Skin of body (tissue), 2 donors: Measurements from ENCODE around the gene SREBF2. TPM values are rescaled to one million over a fixed set of nuclear protein-coding genes. Genes with fewer than 3 reads are reported as not detected.
"Not testable (repeated sequence)": the region's sequence is repeated elsewhere in the genome, so short reads cannot be mapped to it uniquely, and the experiment has no call there.

Experiments used
- DNase-seq: peaks from one replicate; lab custom pipeline; 2025; lab: John Stamatoyannopoulos, UW
- total RNA-seq: library from RNA; depleted of rRNA; stranded (reverse); fragments of >200 nt; gene quantifications from one replicate; pipeline ENCODE4 v1.2.3, GENCODE V29; 2014

The SREBF2 gene
- total RNA-seq, 1 donor from 2014 or later: 49.7 TPM

DNA sequence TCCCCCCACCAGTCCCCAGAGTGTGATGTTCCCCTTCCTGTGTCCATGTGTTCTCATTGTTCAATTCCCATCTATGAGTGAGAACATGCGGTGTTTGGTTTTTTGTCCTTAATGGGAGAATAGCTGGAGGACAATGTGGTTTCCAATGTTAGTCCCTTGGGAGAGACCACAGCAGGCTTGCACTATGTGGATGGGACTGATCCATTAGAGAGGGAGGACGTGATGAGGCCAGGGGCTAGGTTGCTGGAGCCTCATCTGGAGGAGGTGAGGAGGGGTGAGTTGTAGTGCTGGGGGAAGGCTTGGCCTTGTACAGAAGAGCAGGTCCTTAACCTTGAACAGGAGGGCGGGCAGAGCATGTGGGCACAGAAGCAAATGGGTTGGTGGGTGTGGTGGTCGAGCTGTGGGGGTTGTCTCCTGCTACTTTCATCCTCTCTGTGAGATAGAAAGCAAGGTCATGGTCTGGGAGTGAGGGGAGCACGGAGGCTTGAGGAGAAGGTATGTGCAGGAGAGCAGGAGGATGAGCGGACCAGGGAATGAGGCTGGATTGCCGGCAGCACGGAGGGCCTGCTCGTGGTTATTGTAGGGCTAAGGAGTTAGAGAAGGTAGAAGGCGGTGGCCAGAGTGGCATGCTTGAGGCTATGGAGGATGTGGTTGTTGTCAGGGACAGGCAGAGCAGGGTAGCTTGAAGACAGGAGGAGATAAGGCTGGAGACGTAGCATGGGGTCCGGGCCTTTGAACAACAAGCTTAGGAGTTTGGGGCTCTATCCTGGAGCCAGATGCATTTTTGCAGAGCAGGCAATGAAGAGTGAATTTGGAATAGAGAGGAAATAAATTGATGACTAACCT lies 11.2 kb upstream of the SREBF2 start:
- no peak for DNase-seq

DNA sequence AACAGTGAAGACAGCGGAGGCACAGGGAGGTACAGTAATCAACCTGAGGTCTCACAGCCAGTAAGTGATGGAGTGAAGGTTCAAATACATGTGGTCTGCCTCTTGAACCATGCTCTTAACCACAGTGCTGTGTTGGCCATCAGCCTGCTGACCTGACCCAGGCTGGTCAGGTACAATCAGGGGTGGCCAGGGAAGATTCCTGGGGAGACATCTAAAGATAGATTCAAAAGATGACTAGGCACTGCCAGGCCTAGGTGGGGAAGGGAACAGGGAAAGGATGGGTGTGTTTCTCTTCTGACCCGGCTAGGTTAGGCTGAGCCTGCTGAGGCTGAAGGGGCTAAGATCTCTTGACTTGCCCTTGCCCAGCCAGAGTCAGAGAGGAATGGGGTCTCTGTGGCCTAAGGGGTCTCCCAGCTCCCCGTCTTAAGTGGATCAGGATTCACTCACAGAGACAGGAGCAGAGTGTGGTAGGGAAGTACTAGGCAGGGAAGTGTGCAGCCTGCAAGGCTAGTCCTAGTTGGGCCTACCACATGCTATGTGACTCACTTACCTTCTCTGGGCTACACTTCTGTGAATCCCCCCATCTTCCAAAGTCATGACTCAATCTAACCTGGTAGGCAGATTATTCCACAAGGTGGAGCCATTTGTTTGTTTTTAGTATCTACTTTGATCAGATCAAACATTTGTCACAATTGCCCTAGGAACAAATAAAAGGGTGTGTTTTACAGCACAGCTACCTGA lies 10.4 kb upstream of the SREBF2 start:
- DNase-seq: no peak

DNA sequence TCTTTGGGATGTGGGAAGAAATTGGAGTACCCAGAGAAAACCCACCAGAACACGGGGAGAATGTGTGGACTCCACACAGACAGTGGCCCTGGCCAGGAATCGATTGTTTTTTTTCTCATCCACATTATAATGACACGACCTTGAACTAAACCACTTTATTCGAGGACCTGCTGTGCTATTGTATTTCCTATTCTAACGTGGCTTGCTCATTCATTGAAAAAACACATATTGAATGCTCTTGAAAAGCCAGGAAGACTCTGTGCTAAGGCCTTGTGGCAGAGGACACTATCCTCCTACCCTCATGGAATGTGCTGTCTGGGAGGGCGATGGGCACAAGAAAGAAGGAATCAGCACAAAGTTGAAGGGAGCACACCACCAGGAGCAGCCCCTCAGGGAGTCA lies 9.1 kb upstream of the SREBF2 start:
- DNase-seq: no peak

DNA sequence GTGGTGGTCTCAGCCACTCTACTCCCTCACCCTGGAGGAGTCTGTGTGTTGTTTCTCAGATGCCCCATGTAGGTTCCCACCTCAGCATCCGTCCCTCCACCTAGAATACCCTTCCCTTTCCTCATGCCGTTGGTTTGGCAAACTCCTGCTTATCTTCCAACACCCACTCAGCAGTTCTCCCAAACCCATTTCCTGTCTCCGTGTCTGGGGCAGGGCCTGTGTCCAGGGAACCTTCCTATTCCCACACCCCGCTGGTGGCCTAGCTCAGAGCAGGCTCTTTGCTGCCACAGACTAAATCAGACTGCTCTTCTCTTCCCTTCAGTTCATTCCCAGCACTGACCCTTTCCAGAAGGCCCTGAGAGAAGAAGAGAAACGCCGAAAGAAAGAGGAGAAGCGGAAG lies 7.5 kb upstream of the SREBF2 start:
- no peak for DNase-seq

DNA sequence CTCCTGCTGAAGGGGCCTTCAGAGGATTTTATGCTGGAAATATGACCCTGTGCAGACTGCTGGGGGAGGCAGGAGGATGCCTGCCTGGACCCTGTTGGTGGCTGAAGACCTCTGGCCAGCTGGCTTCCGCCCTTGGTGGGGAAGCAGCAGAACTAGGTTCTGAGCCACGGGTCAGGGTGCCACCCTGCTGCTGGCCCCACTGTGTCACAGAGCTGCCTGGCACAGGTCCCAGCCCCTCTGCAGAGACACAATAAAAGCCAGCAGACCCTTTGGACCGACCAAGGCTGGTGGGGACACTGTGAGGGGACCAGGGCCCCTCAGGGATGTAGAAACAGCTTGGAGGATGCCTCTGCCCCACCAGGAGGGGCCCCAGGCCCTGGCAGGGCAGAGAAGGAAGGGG lies 6.9 kb upstream of the SREBF2 start:
- no peak for DNase-seq

DNA sequence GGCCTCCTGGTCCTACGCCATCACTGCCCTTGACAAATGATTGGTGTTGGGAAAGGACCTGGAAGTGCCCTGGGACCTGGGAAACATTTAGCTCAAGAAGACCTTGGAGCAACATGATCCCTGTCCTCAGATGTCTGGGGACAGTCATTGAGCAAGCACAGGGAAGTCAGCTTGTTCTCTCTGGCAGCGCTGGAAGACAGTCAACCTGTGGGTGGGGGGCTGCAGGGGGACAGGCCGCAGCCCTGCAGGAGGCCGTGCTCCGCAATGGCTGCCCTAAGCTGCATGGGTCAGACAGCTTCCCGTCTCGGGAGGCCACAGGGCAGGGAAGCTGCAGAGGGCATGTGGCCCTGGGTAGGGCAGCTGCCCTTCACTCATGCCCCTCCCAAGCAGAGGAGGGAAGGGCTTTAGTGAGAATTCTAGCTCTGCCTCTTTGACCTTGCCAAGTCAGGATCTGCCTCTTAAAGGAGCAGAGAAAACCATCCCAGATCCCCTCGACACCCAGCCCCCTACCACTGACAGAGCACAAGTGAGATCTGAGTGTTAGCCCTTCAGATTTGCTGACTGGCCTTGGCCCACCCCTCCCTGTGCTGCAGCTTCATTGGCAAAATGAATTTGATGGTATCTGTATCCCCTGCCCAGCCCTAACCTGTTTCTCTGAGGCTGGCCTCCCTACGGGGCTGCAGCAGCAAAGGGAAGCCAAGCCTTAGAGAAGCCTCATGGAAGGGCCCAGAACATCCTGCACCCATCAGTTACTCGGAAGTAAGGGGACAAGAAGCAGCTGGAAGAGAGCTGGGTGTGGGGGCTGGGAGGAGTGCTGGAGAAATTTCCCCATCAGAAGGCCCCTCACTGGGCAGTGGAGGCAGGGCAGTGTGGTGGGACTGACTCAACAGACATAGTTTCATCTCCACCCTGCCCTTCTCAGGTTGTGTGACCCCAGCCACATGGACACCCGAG lies 6.2 kb upstream of the SREBF2 start:
- DNase-seq: no peak

DNA sequence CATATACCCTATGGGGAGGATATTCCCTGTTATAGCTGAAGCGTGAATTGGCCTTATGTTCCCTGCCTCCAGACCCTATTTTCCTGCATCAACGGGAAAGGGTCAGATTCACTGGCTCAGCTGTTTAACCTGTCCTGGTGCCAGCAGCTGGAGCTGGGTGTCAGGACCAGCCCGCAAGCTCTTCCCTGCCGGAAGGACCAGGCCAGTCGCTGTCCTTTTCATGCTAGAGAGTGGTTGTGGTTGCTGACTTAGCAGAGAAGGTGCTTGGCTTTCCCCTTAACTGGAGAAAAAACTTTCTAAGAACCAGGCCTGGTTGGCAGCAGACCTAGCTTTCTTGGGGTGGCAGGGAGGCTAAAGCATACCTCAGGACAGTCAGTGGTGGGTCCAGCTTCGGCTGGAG lies 5.2 kb upstream of the SREBF2 start:
- DNase-seq: no peak

DNA sequence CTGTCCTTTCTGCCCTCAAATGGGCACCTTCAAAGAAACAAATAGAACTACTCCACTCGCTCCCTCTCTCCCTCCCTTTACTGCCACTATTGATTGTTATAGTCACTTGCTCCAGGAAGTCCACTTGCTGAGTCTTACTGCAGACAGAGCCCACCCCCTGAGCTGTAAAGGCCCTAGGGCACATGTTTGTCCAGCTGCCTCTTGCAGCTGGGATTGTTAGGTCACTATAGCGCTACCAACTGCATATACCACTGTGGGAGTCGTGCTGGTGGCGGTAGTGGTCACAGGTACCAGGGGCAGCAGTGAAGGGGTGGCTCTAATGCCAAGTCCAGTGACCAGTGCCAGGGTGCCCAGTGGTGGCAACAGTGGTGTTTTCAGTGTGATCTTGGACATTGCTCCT lies 4.4 kb upstream of the SREBF2 start:
- DNase-seq: no peak

DNA sequence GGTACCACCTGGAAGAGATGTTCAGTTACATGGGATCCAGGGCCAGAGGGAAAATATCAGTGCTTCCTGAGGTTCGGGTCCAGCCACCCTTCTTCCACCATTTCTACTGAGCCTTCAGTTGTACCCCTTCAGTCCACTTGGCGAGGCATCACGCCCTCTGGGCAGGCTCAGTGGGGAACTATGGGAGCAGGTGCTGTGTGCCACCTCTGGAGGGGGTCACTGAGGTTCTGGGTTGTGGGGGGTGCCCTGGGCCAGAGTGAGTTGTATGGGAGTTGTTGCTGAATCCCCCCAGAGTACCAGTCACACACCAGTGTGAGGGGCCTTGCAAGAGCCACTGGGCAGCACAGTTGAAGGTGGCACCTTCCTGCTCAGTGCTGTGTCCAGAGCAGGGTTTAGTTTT lies 2.7 kb upstream of the SREBF2 start:
- no peak for DNase-seq

DNA sequence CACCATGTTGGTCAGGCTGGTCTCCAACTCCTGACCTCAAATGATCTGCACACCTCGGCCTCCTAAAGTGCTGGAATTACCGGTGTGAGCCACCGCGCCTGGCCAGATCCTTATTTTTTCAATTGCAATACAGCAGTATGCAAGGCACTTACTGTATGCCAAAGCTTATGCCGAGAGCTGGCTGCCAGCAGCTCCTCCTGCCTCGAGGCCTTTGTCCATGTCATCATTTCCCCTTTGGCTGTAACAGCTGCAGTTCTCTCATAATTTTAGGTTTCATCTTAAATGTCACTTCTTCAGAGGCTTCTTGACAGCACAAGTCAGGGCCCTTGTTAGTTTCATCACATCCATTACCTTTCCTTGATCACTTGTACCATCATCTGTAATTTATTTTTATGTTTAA lies 1.5 kb upstream of the SREBF2 start:
- no peak for DNase-seq

DNA sequence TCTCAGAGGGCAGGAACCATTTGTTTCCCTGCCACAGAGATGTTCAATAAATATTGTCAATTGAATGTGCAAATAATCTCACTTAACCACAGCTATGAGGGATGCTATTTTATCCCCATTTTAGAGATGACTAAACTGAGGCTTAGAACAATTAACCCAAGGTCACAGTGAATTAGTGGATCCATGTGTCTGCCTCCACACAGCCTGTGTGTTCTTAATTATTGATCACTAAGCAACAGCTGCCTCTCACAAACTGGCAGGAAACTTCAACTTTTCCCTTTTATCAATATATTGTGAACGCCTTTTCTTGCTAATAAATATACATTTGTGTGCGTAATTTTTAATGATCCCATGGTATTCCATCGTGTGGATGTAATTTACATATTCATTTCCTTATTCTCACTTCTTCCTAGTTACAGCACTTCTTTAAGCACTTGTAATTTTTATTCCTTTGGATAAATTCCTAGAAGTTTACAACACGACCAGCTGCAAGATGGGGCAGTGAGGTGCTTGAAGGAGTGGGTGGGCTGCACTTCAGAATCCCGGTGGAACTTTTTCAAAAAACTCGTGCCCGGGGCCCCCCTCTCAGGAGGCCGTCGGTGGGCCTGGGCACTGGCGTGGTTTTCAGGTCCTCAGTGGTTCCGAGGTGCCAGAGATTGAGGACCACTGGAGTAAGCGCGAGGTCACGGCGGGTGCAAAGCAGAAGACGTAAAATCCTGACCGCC lies 915 bp upstream of the SREBF2 start:
- peak; percentile 48 for DNase-seq

DNA sequence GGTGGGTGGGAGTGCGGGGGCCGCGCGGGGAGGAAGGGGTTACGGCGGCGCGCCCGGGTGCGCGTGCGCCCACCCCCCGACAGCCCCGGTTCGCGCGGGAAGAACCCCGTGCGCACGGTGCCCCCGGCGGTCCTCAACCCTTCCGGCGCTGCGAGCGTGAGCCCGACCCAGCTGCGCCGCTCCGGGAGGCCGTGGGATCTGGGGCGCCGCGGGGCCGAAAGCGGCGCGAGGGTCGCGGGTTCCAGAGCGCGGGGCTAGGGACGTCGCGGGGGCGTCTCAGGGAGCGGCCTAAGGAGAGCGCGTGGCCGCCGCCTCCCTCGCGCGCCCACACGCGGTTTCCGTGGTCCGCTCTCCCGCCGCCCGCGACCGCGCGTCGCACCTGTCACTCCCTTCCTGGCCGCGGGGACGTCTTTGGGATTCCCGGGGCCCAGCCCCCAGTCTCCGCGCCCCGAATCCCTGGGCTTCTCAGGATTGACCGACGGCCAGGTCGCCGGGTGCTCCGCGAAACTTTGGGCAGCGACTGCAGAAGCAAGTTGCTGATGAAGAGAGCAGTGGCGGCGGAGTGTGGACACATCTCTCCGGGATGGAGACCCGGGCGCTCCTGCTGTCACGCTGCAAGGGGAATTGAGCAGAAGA lies 582 bp downstream of the SREBF2 start:
- DNase-seq: no peak

DNA sequence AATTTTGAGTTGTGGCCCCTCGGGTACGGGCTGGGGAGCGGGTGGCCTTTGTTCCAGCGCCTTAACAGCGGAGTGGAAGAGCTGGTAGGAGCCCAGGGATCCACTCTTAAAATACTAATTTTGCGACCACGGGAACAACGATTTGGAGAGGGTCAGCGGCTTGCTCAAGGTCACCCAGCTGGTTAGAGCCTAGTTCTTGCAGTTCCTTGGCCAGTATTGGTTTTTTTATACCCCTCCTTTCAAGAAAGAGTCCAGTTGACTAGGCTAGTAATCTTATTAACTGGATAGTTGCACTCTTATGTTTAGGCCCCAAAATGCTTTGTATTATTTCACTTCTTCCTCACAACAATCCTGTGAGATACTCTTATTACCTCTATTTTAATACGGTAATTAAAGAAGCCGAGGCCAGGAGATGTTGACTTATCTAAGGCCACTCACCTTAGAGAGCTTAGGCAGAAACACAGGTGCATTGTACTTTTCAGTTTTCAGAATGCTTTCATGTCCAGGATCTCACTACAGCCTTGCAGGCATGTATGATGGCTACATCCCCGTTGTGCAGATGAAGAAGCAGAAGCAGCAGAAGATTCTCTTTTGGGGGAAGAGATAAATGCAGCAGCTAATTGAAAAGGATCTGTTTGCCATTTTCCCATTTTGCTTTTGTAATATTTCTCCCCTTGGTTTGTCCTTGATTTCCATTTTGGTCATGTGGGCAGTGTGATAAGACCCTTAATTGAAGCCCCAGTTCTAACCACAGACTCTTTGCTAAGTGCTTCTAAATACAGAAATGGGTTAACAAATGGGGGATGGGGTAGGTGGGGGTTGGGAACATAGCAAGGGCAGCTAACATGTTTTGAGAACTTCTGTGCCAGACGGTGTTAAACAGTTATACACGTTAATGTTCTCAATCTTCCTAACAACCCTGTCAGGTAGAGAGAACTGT lies 1.4 kb downstream of the SREBF2 start:
- DNase-seq: no peak

DNA sequence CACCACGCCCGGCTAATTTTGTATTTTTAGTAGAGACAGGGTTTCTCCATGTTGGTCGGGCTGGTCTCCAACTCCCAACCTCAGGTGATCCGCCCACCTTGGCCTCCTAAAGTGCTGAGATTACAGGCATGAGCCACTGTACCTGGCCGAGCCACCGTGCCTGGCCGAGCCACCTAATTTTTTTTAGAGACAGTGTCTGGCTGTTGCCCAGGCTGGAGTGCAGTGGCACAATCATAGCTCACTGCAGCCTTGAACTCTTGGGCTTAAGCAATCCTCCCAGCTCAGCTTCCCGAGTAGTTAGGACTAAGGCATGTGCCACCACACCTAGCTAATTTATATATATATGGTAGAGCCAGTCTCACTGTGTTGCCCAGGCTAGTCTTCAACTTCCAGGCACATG lies 2.6 kb downstream of the SREBF2 start:
- DNase-seq: not testable (repeated sequence)

DNA sequence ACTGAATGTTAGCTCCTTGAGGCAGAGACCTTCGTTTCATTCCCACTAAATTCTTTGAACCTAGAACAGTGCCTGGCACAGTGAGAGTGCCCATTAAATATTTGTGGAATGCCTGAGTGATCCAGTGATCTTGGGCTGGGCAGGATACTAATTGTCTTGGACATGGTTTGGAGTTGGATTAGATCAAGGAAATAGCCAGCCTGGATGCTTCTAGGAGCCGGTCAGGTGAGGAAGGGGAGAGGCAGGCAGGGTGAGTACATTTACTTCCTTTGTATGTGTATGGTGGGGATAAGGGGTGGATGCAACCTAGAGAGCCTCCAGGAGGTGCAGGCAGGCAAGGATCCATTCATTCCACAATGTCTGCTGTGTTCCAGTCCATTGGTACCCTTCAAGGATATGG lies 3.6 kb downstream of the SREBF2 start:
- no peak for DNase-seq

DNA sequence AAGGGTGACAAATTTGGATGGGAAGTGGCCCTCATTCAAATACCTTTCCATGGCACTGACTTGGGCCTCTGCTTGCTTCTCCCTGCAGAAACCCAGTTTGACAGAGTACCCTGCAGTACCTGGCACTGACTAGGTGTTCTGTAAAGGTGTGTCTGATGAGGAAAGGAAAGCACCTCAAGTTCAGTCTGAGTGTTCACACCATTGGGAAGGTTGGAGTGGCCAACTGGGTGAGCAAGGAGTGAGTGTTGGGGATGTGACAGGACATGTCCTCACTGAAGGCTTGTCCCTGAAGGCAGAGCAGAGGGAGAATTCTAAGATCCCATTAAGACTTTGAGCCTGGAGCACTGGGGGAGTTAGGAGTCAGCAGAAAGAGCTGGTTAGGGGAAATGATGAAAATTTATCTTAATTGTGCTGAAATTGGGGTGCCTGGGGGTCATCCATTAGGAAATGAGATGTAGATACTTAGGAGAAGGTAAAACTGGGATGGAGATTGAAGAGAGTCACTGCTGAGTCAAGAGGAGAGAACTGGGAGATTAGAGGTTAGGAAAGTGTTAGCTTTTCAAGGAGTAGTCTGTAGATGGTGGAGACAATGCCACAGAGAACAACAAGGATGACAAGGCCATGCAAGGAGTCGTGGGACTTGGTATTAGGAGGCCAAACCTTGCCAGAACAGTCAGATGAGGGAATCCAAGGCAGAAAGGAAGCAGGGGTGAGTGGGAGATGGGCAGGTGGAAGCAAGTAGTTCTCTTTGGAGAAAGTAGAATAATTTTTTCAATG lies 6.1 kb downstream of the SREBF2 start:
- no peak for DNase-seq

DNA sequence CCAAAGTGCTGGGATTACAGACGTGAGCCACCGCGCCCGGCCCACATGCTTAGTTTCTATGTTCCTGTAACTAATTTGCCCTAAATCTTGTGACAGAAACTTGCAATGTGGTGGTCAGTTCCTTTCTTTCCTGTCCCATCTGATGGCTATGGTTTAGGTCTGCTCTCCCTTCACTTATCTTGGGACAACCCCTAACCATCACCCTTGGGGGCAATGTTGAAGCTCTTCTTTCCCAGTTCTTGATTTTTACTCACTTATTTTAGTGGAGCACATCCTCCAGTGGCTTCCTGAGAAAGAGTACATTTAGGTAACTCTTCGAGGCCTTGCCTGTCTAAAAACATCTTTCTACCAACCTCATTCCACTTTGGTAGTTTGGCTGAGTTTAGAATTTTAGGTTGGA lies 7.3 kb downstream of the SREBF2 start:
- DNase-seq: no peak

DNA sequence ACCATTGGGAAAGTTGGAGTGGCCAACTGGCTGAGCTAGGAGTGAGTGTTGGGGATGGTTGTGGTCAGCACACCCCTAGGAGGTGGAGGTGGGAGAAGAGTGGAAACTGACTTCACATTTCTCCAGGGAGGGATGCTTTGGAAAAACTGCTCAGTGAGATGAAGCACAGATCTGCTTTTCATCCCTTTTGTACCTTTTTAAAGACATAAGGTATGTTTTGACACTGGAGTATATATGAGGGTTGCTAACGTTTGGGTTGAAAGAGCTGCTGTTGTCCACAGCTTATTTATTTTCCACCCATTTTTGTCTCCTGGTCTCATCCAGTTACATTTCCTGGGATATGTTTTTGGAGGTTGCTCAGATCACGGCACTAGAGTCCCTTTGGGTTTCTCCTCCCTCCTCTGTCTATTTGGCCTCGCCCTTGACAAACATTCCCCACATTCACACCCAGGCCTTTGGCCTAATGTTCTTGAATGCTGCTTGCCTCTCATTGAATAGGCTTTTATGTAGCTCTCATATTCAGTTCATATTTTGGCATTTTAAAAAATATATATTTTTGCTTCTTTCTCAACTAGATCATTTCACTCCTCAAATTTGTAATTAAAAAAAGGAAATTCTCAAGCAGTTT lies 8.3 kb downstream of the SREBF2 start:
- DNase-seq: no peak
